Spleen (tissue), 11 donors: ENCODE data around the gene RBM20. TPM values are rescaled to one million over a fixed set of nuclear protein-coding genes. Genes with fewer than 3 reads are reported as not detected.
"Not testable (repeated sequence)": the region's sequence is repeated elsewhere in the genome, so short reads cannot be mapped to it uniquely, and the experiment has no call there.

Experiments used
- DNase-seq: peaks from one replicate; pipeline ENCODE4 v3.0.0-alpha.2; 2020
- H3K27ac ChIP-seq, 8 donors: fragments of 200-600 bp; sonication (generic) in 7 of 8; 1 replicate in 4 of 8; 2 replicates in 4 of 8; pipeline versions ENCODE4 v1.5.0 to v1.8.0; 2016 to 2021; ENCODE audit warnings: inconsistent platforms in 4 of 8, mild to moderate bottlenecking in 4 of 8, moderate library complexity in 1 of 8
- H3K27me3 ChIP-seq, 7 donors: fragments of 200-600 bp; sonication (generic) in 6 of 7; replicated peaks in 1 of 7; 1 replicate in 4 of 7; 2 replicates in 3 of 7; pipeline versions ENCODE4 v1.5.0 to v1.8.0; 2016 to 2021; ENCODE audit warnings: inconsistent platforms in 3 of 7, mild to moderate bottlenecking in 1 of 7
- H3K36me3 ChIP-seq, 6 donors: fragments of 200-600 bp; sonication (generic) in 5 of 6; 1 replicate in 4 of 6; 2 replicates in 2 of 6; pipeline versions ENCODE4 v1.5.0 to v1.8.0; 2016 to 2021; ENCODE audit warnings: inconsistent platforms in 2 of 6
- H3K4me1 ChIP-seq, 6 donors: fragments of 200-600 bp; sonication (generic) in 5 of 6; 1 replicate in 3 of 6; 2 replicates in 3 of 6; pipeline versions ENCODE4 v1.5.0 to v1.8.0; 2016 to 2021; ENCODE audit warnings: inconsistent platforms in 3 of 6
- H3K4me3 ChIP-seq, 8 donors: fragments of 200-600 bp; sonication (generic) in 7 of 8; 1 replicate in 4 of 8; 2 replicates in 4 of 8; pipeline versions ENCODE4 v1.5.0 to v1.8.0; 2016 to 2021; ENCODE audit warnings: inconsistent platforms in 4 of 8, mild to moderate bottlenecking in 4 of 8, moderate library complexity in 2 of 8
- H3K9me3 ChIP-seq, 8 donors: fragments of 200-600 bp; sonication (generic) in 7 of 8; 1 replicate in 4 of 8; 2 replicates in 4 of 8; pipeline versions ENCODE4 v1.5.0 to v1.8.0; 2016 to 2021; ENCODE audit warnings: inconsistent platforms in 4 of 8
- CTCF ChIP-seq, 11 experiments: fragments of 200-600 bp in 7 of 11; fragments of 450-650 bp in 4 of 11; sonication (generic) in 4 of 11; IDR thresholded peaks in 8 of 11; conservative IDR thresholded peaks in 3 of 11; 1 replicate in 7 of 11; 2 replicates in 4 of 11; pipeline versions ENCODE4 v1.4.0 to v1.8.0; 2016 to 2021; ENCODE audit warnings: antibody characterized with exemption in 11 of 11, inconsistent platforms in 4 of 11, mild to moderate bottlenecking in 1 of 11
- POLR2A ChIP-seq, 3 donors: fragments of 450-650 bp; IDR thresholded peaks; one replicate each; pipeline ENCODE4 v1.5.1; 2017; ENCODE audit warnings: antibody characterized with exemption in 3 of 3, mild to moderate bottlenecking in 1 of 3
- POLR2AphosphoS5 ChIP-seq, 3 donors: sonication (generic); formaldehyde crosslinking; IDR thresholded peaks; one replicate each; pipeline ENCODE4 v1.5.1; 2017; ENCODE audit warnings: antibody characterized with exemption in 3 of 3
- WGBS, 5 donors: extraction: QIAGEN DNeasy Blood & Tissue Kit in 3 of 5; methylation state at CpG; one replicate each; pipeline versions ENCODE4 v1.1.5 to v1.1.7; 2013 to 2018; 5-methylcytosine and 5-hydroxymethylcytosine counted together
- intact Hi-C: fragments of 100-400 bp; cut with DNase I; formaldehyde crosslinking; loops from one replicate; pipeline ENCODE4 v1.15.0; 2023; ENCODE audit warnings: low total_unique reads
- polyA plus RNA-seq, 3 donors: library from polyadenylated mRNA; stranded (reverse); fragments of 200-250 nt; gene quantifications; one replicate each; pipeline ENCODE4 v1.2.1, GENCODE V29; 2013
- total RNA-seq, 7 donors: library from RNA; depleted of rRNA in 3 of 7; stranded (reverse); fragments of >200 nt in 3 of 7; fragmentation: NEBNext Ultra II Directional in 4 of 7; extraction: Animal tissue kit (Norgen Biotek cat#: 25700) in 4 of 7; gene quantifications; one replicate each; pipeline versions ENCODE4 v1.1.0 to v1.2.1, GENCODE V29; 2016 to 2021
- donor health status: healthy with polysubstance abuse.
- donor health status: DM: no; HTN: no; CAD: no; lungs with moderate emphysema.
- donor health status: DM: no; HTN: no; CAD: no.
- donor health status: Bipolar disorder and iron deficiency.
- donor health status: healthy.
- donor health status: DM: no; HTN: no; CAD: no.
- donor health status: DM: yes; HTN: yes; CAD: no.

Gene RBM20
- total and polyA plus RNA-seq, 10 donors, result 0.04 to 0.72 (median 0.29) TPM; not detected in 1

- H3K27ac ChIP-seq, result no peak overlapping the region
- DNase-seq, result no peak
- H3K27me3 ChIP-seq, result peaks cover 0 to 23% (median 0%) of the 10 kb centered on the region in 7 donors
- 70 to 88% (median 84%) methylated on average over 8 of the region's 8 CpGs for WGBS, 5 donors
- no peaks in the 10 kb centered on the region for H3K4me1 ChIP-seq
- H3K36me3 ChIP-seq, result no peaks in the 10 kb centered on the region
- H3K4me3 ChIP-seq, result no peak overlapping the region
- intact Hi-C loops, result no loop called here
- TF ChIP-seq POLR2A (IDR thresholded peaks at IDR 0.05), result no peak
- no peak for TF ChIP-seq CTCF (IDR thresholded peaks at IDR 0.05 in 8 of 11, conservative IDR thresholded peaks at IDR 0.05 in 3 of 11)
- no peak for TF ChIP-seq POLR2AphosphoS5 (IDR thresholded peaks at IDR 0.05)
- H3K9me3 ChIP-seq, result no peaks in the 10 kb centered on the region
Observed at GRCh38 chr10:110765513-110766319, 121.6 kb downstream of the RBM20 start.

GRCh38 chr10:110767601-110768000, 123.5 kb downstream of the RBM20 start:
- H3K4me3 ChIP-seq, intact Hi-C loops, H3K9me3 ChIP-seq, H3K36me3 ChIP-seq, H3K27ac ChIP-seq, H3K4me1 ChIP-seq, DNase-seq: not testable (repeated sequence)
- 93 to 96% (median 95%) methylated on average over 6 to 29 of the region's 29 CpGs for WGBS, 5 donors
- peaks cover 0 to 21% (median 0%) of the 10 kb centered on the region in 7 donors for H3K27me3 ChIP-seq

GRCh38 chr10:110770243-110770642, 126.1 kb downstream of the RBM20 start:
- no peaks in the 10 kb centered on the region for H3K4me1 ChIP-seq
- H3K27me3 ChIP-seq, result no peaks in the 10 kb centered on the region
- TF ChIP-seq POLR2AphosphoS5 (IDR thresholded peaks at IDR 0.05), result no peak
- TF ChIP-seq CTCF (IDR thresholded peaks at IDR 0.05 in 8 of 11, conservative IDR thresholded peaks at IDR 0.05 in 3 of 11), result no peak
- no peak for TF ChIP-seq POLR2A (IDR thresholded peaks at IDR 0.05)
- H3K36me3 ChIP-seq, result no peaks in the 10 kb centered on the region
- intact Hi-C loops, result no loop called here
- H3K27ac ChIP-seq, result no peak overlapping the region
- 84 to 90% (median 85%) methylated on average over 3 of the region's 3 CpGs for WGBS, 5 donors
- H3K9me3 ChIP-seq, result no peaks in the 10 kb centered on the region
- no peak for DNase-seq
- no peak overlapping the region for H3K4me3 ChIP-seq

- no peak overlapping the region for H3K4me3 ChIP-seq
- TF ChIP-seq CTCF (IDR thresholded peaks at IDR 0.05 in 8 of 11, conservative IDR thresholded peaks at IDR 0.05 in 3 of 11), result no peak
- no peak for TF ChIP-seq POLR2A (IDR thresholded peaks at IDR 0.05)
- TF ChIP-seq POLR2AphosphoS5 (IDR thresholded peaks at IDR 0.05), result no peak
- H3K9me3 ChIP-seq, result no peaks in the 10 kb centered on the region
- H3K27ac ChIP-seq, result no peak overlapping the region
- intact Hi-C loops, result no loop called here
- H3K27me3 ChIP-seq, result no peaks in the 10 kb centered on the region
- WGBS, 5 donors, result 94 to 97% (median 96%) methylated on average over 1 of the region's 1 CpG
- no peak for DNase-seq
- H3K4me1 ChIP-seq, result no peaks in the 10 kb centered on the region
- no peaks in the 10 kb centered on the region for H3K36me3 ChIP-seq
Observed at GRCh38 chr10:110771486-110771885, 127.3 kb downstream of the RBM20 start.
